IPS-NIHi7 (cell line): ENCODE data around the gene SASH1.

Source experiments
- DNase-seq: peaks from one replicate; pipeline ENCODE4 v3.0.0; 2012; ENCODE audit warnings: mixed read lengths; ENCODE audit errors: extremely low spot score

The SASH1 gene

GRCh38 chr6:148342350-148343046 is at the start of gene SASH1:
TSS of gene SASH1 (plus strand) at chr6:148342838. CDS start at chr6:148343068, 230 bp downstream.
- peak; percentile 75 for DNase-seq

GRCh38 chr6:148293181-148293995 is 49.2 kb upstream of the SASH1 start:
- DNase-seq, result no peak

GRCh38 chr6:148294059-148294458 is 48.6 kb upstream of the SASH1 start:
- DNase-seq, result no peak

GRCh38 chr6:148295261-148295887 is 47.3 kb upstream of the SASH1 start:
- no peak for DNase-seq

GRCh38 chr6:148296771-148297170 is 45.9 kb upstream of the SASH1 start:
- DNase-seq, result no peak

GRCh38 chr6:148298683-148299082 is 44.0 kb upstream of the SASH1 start:
- DNase-seq, result no peak

GRCh38 chr6:148303616-148304015 is 39.0 kb upstream of the SASH1 start:
- no peak for DNase-seq

GRCh38 chr6:148304976-148305375 is 37.7 kb upstream of the SASH1 start:
- no peak for DNase-seq

GRCh38 chr6:148306286-148306685 is 36.4 kb upstream of the SASH1 start:
- DNase-seq, result no peak

- no peak for DNase-seq
Measured at GRCh38 chr6:148307405-148307804, 35.2 kb upstream of the SASH1 start.

- no peak for DNase-seq
Measured at GRCh38 chr6:148309301-148309700, 33.3 kb upstream of the SASH1 start.

GRCh38 chr6:148311966-148312669 is 30.5 kb upstream of the SASH1 start:
- DNase-seq, result no peak

- no peak for DNase-seq
Measured at GRCh38 chr6:148313488-148313887, 29.1 kb upstream of the SASH1 start.

- no peak for DNase-seq
Measured at GRCh38 chr6:148316308-148316707, 26.3 kb upstream of the SASH1 start.

- no peak for DNase-seq
Measured at GRCh38 chr6:148317051-148317450, 25.6 kb upstream of the SASH1 start.

- DNase-seq, result no peak
Measured at GRCh38 chr6:148317739-148318138, 24.9 kb upstream of the SASH1 start.

GRCh38 chr6:148322704-148323103 is 19.9 kb upstream of the SASH1 start:
- no peak for DNase-seq

GRCh38 chr6:148323344-148323743 is 19.3 kb upstream of the SASH1 start:
- DNase-seq, result no peak

GRCh38 chr6:148324297-148324985 is 18.2 kb upstream of the SASH1 start:
- no peak for DNase-seq

- no peak for DNase-seq
Measured at GRCh38 chr6:148325316-148326068, 17.1 kb upstream of the SASH1 start.
